GM12801 (cell line): Measurements from ENCODE around the gene ITGB2.

Experiments used
- TF ChIP-seq, protein P1 (sequence below): IDR thresholded peaks from one replicate; pipeline ENCODE4 v1.5.1; 2011; ENCODE audit warnings: control low read depth; ENCODE audit not compliant: insufficient read length; ENCODE audit errors: extremely low read depth

Gene ITGB2

GRCh38 chr21:44842087-44842486 is 78.6 kb downstream of the ITGB2 start:
- TF ChIP-seq, protein P1, sequence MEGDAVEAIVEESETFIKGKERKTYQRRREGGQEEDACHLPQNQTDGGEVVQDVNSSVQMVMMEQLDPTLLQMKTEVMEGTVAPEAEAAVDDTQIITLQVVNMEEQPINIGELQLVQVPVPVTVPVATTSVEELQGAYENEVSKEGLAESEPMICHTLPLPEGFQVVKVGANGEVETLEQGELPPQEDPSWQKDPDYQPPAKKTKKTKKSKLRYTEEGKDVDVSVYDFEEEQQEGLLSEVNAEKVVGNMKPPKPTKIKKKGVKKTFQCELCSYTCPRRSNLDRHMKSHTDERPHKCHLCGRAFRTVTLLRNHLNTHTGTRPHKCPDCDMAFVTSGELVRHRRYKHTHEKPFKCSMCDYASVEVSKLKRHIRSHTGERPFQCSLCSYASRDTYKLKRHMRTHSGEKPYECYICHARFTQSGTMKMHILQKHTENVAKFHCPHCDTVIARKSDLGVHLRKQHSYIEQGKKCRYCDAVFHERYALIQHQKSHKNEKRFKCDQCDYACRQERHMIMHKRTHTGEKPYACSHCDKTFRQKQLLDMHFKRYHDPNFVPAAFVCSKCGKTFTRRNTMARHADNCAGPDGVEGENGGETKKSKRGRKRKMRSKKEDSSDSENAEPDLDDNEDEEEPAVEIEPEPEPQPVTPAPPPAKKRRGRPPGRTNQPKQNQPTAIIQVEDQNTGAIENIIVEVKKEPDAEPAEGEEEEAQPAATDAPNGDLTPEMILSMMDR = no peak

GRCh38 chr21:44840771-44841170 is 79.9 kb downstream of the ITGB2 start:
- TF ChIP-seq, protein P1 = no peak

- TF ChIP-seq, protein P1 = no peak
Measured at GRCh38 chr21:44838951-44839350, 81.7 kb downstream of the ITGB2 start.

DNA sequence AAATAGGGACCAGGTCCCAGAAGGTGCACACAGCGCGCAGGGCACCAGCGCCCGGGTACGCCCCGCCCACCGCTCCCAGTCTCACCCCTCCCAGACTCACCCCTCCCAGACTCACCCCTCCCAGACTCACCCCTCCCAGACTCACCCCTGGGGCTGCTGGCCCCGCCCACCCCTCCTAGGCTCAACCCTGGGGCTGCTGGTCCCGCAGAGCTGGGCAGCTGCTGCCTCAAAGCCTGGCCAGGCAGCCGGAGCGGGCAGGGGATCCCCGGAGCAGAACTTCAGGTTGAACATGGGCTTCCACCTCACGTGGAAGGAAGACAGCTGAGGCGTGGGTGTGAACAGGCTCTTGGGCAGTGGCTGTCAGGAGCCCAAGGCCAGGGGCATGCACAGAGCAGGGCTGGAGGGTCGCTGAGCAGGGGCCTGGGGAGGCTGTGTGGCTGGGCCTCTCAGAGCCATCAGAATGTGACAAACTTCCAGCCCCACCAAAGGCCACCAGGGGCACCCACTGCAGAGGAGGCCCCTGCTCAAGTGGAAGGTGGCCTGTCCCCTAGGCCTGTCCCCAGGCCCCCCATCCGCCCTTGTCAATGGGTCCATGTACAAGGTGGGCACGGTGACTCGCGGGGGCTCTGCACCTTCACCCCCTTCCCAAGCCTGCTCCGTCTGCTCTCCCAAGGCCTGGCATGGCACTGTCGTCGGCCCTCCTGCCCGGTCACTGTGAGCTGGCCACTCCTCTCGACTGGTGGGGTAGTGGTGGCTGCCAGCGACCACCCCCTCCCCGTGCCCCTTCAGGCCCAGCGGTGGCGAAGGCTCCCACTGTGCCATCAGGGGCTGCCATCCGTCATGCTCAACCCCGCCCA is 82.4 kb downstream of the ITGB2 start:
- TF ChIP-seq, protein P1 = no peak

DNA sequence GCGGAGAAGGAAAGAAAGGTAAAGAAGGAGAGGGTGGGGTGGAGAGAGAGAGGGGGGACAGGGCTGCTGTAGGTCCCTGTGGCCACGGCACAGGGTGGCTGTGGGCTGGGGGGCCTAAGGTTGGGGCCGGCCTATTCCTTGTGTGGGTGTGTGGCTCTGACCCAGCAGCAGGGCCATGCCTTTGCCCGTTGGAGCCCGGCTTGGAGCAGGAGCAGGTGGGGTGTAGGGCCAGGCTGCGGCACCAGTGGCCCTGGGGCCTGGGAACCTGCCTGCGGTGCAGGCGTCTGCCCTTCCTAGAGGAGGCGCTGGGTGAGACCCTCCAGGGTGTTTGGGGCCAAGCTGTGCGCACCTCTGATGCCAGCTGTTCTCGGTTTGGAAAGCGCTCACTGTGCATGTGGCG is 83.2 kb downstream of the ITGB2 start:
- TF ChIP-seq, protein P1 = no peak

DNA sequence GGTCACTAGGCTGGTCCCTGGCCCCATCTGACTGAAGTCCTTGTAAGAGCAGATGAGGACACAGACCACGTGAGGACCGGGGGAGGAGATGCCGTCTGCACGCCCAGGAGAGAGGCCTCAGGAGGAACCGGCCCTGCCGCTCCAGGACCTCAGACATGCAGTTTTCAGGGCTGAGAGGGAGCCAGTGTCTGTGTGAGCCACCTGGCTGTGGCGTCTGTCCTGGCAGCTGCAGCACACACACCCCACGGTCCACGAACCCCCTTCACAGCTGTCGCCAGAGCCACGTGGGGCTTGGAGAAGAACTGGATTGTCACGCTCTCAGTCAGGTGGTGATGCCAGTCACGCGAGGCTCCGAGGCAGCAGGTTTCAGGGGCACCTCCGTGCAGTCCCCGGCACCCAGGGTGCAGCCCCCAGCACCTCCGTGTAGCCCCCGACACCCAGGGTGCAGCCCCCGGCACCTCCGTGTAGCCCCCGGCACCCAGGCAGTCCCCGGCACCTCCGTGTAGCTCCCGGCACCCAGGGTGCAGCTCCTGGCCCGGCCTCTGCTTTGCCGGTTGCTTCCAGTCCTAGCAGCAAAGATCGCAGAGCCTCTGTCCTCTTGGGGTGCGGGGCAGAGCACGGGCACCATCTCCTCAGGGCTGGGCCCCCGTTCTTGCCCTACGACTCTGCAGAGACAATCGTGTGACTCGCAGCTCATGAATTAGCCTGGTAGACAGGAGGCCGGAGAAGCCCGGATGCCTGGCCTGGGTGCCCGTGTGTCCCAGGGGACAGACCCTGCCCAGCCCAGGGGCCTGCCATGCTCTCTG is 83.8 kb downstream of the ITGB2 start:
- TF ChIP-seq, protein P1 = no peak

DNA sequence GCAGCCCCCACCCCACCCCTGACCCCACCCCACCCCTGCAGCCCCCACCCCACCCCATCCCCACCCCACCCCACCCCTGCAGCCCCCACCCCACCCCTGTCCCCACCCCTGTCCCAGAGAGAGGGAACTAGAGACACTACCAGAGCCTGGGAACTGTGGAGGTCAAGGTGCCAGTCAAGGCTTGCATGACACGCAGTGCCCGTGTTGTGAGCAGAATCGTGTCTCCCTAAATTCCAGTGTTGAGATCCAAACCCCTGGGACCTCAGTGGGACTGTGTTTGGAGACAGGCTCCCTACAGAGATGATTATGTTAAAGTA is 84.4 kb downstream of the ITGB2 start:
- TF ChIP-seq, protein P1 = no peak
